IMR-90 (cell line): Measurements from ENCODE around the gene ACTR2. TPM values are rescaled to one million over a fixed set of nuclear protein-coding genes. Genes with fewer than 3 reads are reported as not detected.

Source experiments
- ATAC-seq: fragments of 200-7000 bp; cut with Tn5 transposase; 2 replicates; pipeline ENCODE4 v1.9.1; 2020; ENCODE audit warnings: low read depth, mild to moderate bottlenecking, moderate library complexity
- BruUV-seq: library from RNA; stranded (reverse); fragments of 400-500 nt; replicated peaks from 2 replicates; lab custom pipeline; 2021; lab: Mats Ljungman, UMichigan
- CTCF ChIA-PET: fragments of 300-600 bp; formaldehyde crosslinking; extraction: SDS; loops from one replicate; lab custom pipeline; 2021; ENCODE audit warnings: antibody characterized with exemption; lab: Yijun Ruan, JAX
- POLR2A ChIA-PET: fragments of 300-600 bp; sonication (Branson Sonifier 250); formaldehyde crosslinking; loops from one replicate; lab custom pipeline; 2022; ENCODE audit warnings: antibody characterized with exemption; ENCODE audit not compliant: unreplicated experiment; lab: Charles Lee
- DNase-seq: peaks from one replicate; pipeline ENCODE4 v3.0.0; 2013
- H2AFZ ChIP-seq: replicated peaks from 2 replicates; pipeline ENCODE3; 2013; ENCODE audit warnings: low read length, mild to moderate bottlenecking; ENCODE audit not compliant: poor library complexity
- H2AK5ac ChIP-seq: 2 replicates; pipeline ENCODE4 v1.6.1; 2013; ENCODE audit warnings: low read depth, low read length, inconsistent platforms
- H2AK9ac ChIP-seq: replicated peaks from 2 replicates; pipeline ENCODE3; 2013; ENCODE audit warnings: mild to moderate bottlenecking, low read depth, low read length, moderate library complexity; ENCODE audit not compliant: poor library complexity
- H2BK120ac ChIP-seq: 2 replicates; pipeline ENCODE4 v1.6.1; 2013; ENCODE audit warnings: low read depth, low read length, inconsistent platforms
- H2BK15ac ChIP-seq: 3 replicates; pipeline ENCODE4 v1.6.1; 2013; ENCODE audit warnings: low read depth, low read length, inconsistent platforms
- H2BK20ac ChIP-seq: 2 replicates; pipeline ENCODE4 v1.6.1; 2013; ENCODE audit warnings: low read depth, mild to moderate bottlenecking, inconsistent platforms, low read length, moderate library complexity
- H2BK5ac ChIP-seq: 2 replicates; pipeline ENCODE4 v1.6.1; 2013; ENCODE audit warnings: mild to moderate bottlenecking, low read depth, low read length, inconsistent platforms; ENCODE audit not compliant: poor library complexity, severe bottlenecking
- H3K14ac ChIP-seq: replicated peaks from 2 replicates; pipeline ENCODE4 v1.6.1; 2013; ENCODE audit warnings: low read depth, low read length, inconsistent platforms
- H3K18ac ChIP-seq: 2 replicates; pipeline ENCODE4 v1.6.1; 2013; ENCODE audit warnings: low read depth, low read length, control low read depth
- H3K23ac ChIP-seq: 2 replicates; pipeline ENCODE4 v1.6.1; 2013; ENCODE audit warnings: low read depth, low read length, inconsistent platforms
- H3K27ac ChIP-seq: 2 replicates; pipeline ENCODE4 v1.5.1; 2013; ENCODE audit warnings: mild to moderate bottlenecking, control low read depth, low read length; ENCODE audit not compliant: insufficient read depth
- H3K27me3 ChIP-seq: 2 replicates; pipeline ENCODE4 v1.6.1; 2013; ENCODE audit warnings: low read length; ENCODE audit not compliant: control insufficient read depth, insufficient read depth
- H3K36me3 ChIP-seq: 2 replicates; pipeline ENCODE4 v1.6.1; 2013; ENCODE audit warnings: low read length, mixed read lengths; ENCODE audit not compliant: control insufficient read depth, insufficient read depth
- H3K4ac ChIP-seq: 2 replicates; pipeline ENCODE4 v1.6.1; 2013; ENCODE audit warnings: low read depth, low read length, inconsistent platforms
- H3K4me1 ChIP-seq: 2 replicates; pipeline ENCODE4 v1.6.1; 2013; ENCODE audit warnings: low read length, mixed read lengths; ENCODE audit not compliant: control insufficient read depth, insufficient read depth
- H3K4me2 ChIP-seq: 2 replicates; pipeline ENCODE4 v1.6.1; 2013; ENCODE audit warnings: low read depth, mild to moderate bottlenecking, control low read depth, low read length, moderate library complexity
- H3K4me3 ChIP-seq: 2 replicates; pipeline ENCODE4 v1.5.1; 2013; ENCODE audit warnings: low read depth, mild to moderate bottlenecking, control low read depth, low read length, moderate library complexity; ENCODE audit not compliant: insufficient read depth
- H3K56ac ChIP-seq: 2 replicates; pipeline ENCODE4 v1.6.1; 2013; ENCODE audit warnings: low read length, inconsistent platforms; ENCODE audit not compliant: insufficient read depth; ENCODE audit errors: extremely low read depth
- H3K79me1 ChIP-seq, 2 experiments: 2 replicates each; pipeline ENCODE4 v1.6.1; 2013; ENCODE audit warnings: low read length in 2 of 2, inconsistent platforms in 1 of 2, low read depth in 1 of 2
- H3K9ac ChIP-seq: 2 replicates; pipeline ENCODE4 v1.6.1; 2013; ENCODE audit warnings: low read depth, low read length, control low read depth
- H3K9me1 ChIP-seq: 2 replicates; pipeline ENCODE4 v1.6.1; 2013; ENCODE audit warnings: low read length, inconsistent platforms; ENCODE audit not compliant: insufficient read depth
- H3K9me3 ChIP-seq: 2 replicates; pipeline ENCODE4 v1.6.1; 2013; ENCODE audit warnings: low read length; ENCODE audit not compliant: control insufficient read depth, insufficient read depth
- H4K20me1 ChIP-seq: 2 replicates; pipeline ENCODE4 v1.6.1; 2013; ENCODE audit warnings: low read length, inconsistent platforms; ENCODE audit not compliant: insufficient read depth
- H4K5ac ChIP-seq: 2 replicates; pipeline ENCODE4 v1.6.1; 2013; ENCODE audit warnings: mild to moderate bottlenecking, low read depth, low read length, control low read depth
- H4K8ac ChIP-seq, 2 experiments: 2 replicates each; pipeline ENCODE4 v1.6.1; 2013; ENCODE audit warnings: low read depth in 2 of 2, low read length in 2 of 2, control low read depth in 1 of 2, inconsistent platforms in 1 of 2
- H4K91ac ChIP-seq: 2 replicates; pipeline ENCODE4 v1.6.1; 2013; ENCODE audit warnings: low read depth, low read length, inconsistent platforms; ENCODE audit not compliant: insufficient read depth
- FOS ChIP-seq: fragments of 150-350 bp; IDR thresholded peaks from 2 replicates; pipeline ENCODE4 v1.6.1; 2016; ENCODE audit warnings: low read depth, low read length
- MXI1 ChIP-seq: IDR thresholded peaks from 2 replicates; pipeline ENCODE4 v1.6.1; 2012; ENCODE audit warnings: low read depth, mild to moderate bottlenecking, low read length, moderate library complexity, borderline replicate concordance
- POLR2A ChIP-seq: IDR thresholded peaks from 2 replicates; pipeline ENCODE4 v1.6.1; 2012; ENCODE audit warnings: mild to moderate bottlenecking, low read depth, low read length
- RFX5 ChIP-seq: IDR thresholded peaks from 2 replicates; pipeline ENCODE4 v1.8.0; 2012; ENCODE audit warnings: low read depth, mild to moderate bottlenecking, low read length, moderate library complexity
- WGBS, 2 experiments: methylation state at CpG; one replicate each; pipeline versions ENCODE4 v1.1.5 to v1.1.7; 2013; ENCODE audit warnings: missing lambda C conversion rate in 2 of 2; ENCODE audit not compliant: insufficient read length in 1 of 2; ENCODE audit errors: extremely low coverage in 2 of 2; 5-methylcytosine and 5-hydroxymethylcytosine counted together
- dilution Hi-C: fragments of 300-500 bp; cut with HindIII; formaldehyde crosslinking; loops from one replicate; pipeline ENCODE4 v1.14.3; 2018; ENCODE audit warnings: low sequenced_read_pairs; ENCODE audit not compliant: unreplicated experiment
- in situ Hi-C: fragments of 300-500 bp; cut with MboI; formaldehyde crosslinking; loops from 3 replicates; pipeline ENCODE4 v1.14.3; 2019; ENCODE audit warnings: low sequenced_read_pairs, inconsistent platforms, mixed read lengths
- intact Hi-C: fragments of 100-400 bp; cut with micrococcal nuclease; formaldehyde crosslinking; loops from 2 replicates; pipeline ENCODE4 v1.10.0; 2022
- polyA plus RNA-seq, 3 experiments: library from polyadenylated mRNA; depleted of rRNA; stranded (reverse); fragments of >200 nt; gene quantifications; 2 replicates each; pipeline ENCODE4 v1.2.3, GENCODE V29; 2012; ENCODE audit warnings: low replicate concordance in 1 of 3
- total RNA-seq: library from RNA; depleted of rRNA; stranded (reverse); fragments of >200 nt; gene quantifications from 2 replicates; pipeline ENCODE4 v1.2.3, GENCODE V29; 2012
- TF ChIP-seq, protein P1 (sequence below): fragments of 150-350 bp; IDR thresholded peaks from 2 replicates; pipeline ENCODE4 v1.6.1; 2017; ENCODE audit warnings: mild to moderate bottlenecking, antibody characterized with exemption, low read length, low read depth

ACTR2 gene
- total and polyA plus RNA-seq, 2 of the 4 experiments (the other 2 are of a cell fraction): 141 to 205 TPM

DNA sequence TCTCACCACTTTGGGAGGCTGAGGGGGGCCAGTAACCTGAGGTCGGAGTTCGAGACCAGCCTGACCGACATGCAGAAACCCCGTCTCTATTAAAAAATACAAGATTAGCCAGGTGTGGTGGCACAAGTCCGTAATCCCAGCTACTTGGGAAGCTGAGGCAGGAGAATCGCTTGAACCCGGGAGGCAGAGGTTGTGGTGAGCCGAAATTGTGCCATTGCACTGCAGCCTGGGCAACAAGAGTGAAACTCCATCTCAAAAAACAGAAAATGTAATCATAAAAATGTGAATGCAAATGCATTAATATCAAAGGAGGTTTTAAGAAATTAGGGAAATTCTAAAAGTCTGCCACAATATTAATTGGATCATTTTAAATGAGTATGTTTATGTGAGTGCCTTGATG is 45.7 kb downstream of the ACTR2 start:
- Histone ChIP-seq H3K9me3 (no peaks in the 10 kb centered on the region), H4K5ac (no peak overlapping the region), H4K91ac (no peak overlapping the region), H3K27me3 (no peaks in the 10 kb centered on the region), H2BK120ac (no peak overlapping the region), H3K4me1 (peaks cover 1% of the 10 kb centered on the region), H4K20me1 (peaks cover 4% of the 10 kb centered on the region; the same call in 1 of the 2 replicates), H2AK5ac (no peak overlapping the region), H2AK9ac (no peak overlapping the region), H3K23ac (no peak overlapping the region), H3K27ac (no peak overlapping the region), H3K56ac (no peak overlapping the region), H2BK15ac (no peak overlapping the region), H3K79me1 (peaks cover 0 to 7% of the 10 kb centered on the region in 2 experiments; a peak in 2 of 4 replicates), H3K36me3 (peaks cover 13% of the 10 kb centered on the region), H3K9me1 (peaks cover 13% of the 10 kb centered on the region; the same call in 1 of the 2 replicates), H3K4ac (no peak overlapping the region), H2BK5ac (no peak overlapping the region), H2AFZ (no peak overlapping the region), H3K4me2 (no peak overlapping the region), H3K14ac (no peak overlapping the region), H4K8ac (no peak overlapping the region), H3K9ac (no peak overlapping the region), H3K4me3 (no peak overlapping the region), H3K18ac (no peak overlapping the region), H2BK20ac (no peak overlapping the region)
- TF ChIP-seq FOS: no peak
- no peak for TF ChIP-seq MXI1
- TF ChIP-seq POLR2A: no peak
- TF ChIP-seq RFX5: no peak
- TF ChIP-seq, protein P1, sequence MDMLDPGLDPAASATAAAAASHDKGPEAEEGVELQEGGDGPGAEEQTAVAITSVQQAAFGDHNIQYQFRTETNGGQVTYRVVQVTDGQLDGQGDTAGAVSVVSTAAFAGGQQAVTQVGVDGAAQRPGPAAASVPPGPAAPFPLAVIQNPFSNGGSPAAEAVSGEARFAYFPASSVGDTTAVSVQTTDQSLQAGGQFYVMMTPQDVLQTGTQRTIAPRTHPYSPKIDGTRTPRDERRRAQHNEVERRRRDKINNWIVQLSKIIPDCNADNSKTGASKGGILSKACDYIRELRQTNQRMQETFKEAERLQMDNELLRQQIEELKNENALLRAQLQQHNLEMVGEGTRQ: no peak
- DNase-seq (no peak), ATAC-seq (no peak)
- BruUV-seq: no TSS peak
- intact Hi-C loops (no loop called here), in situ Hi-C loops (no loop called here), dilution Hi-C loops (no loop called here)
- WGBS, 2 experiments: no CpG with 5 or more reads among the region's 8 CpGs
- CTCF ChIA-PET: no interaction called here
- POLR2A ChIA-PET: no interaction called here
